Choroid plexus epithelial cell (primary cell): ENCODE measurements around the gene ZFAND2B.

Source experiments
- DNase-seq: peaks from one replicate; pipeline ENCODE4 v3.0.0-alpha.2; 2010; ENCODE audit warnings: low read depth
- H3K4me3 ChIP-seq: 2 replicates; pipeline ENCODE4 v1.5.1; 2011; ENCODE audit warnings: low read depth, mild to moderate bottlenecking, control low read depth, low read length, moderate library complexity
- CTCF ChIP-seq: conservative IDR thresholded peaks from 2 replicates; pipeline ENCODE4 v1.5.1; 2011; ENCODE audit warnings: low read depth, mild to moderate bottlenecking, control low read depth, inconsistent platforms, low read length, moderate library complexity

Gene ZFAND2B

GRCh38 chr2:219180961-219181360 is 25.6 kb upstream of the ZFAND2B start:
- TF ChIP-seq CTCF = no peak
- H3K4me3 ChIP-seq = no peak overlapping the region
- no peak for DNase-seq

DNA sequence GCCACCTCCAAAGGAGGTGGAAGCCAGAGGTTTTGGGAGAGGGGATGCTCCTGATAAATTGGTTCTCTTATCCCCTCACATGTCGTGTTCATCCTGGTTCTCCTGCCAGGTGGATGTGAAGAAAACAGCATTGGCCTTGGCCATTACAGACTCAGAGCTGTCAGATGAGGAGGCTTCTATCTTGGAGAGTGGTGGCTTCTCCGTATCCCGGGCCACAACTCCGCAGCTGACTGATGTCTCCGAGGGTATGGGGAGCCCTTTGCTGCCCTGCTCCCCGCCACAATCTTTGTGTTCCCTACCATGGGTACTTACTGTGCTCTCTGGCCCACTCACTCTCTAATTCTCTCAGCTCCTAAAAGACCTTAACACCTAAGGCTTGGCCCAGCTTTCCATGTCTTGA is 25.1 kb upstream of the ZFAND2B start:
- no peak overlapping the region for H3K4me3 ChIP-seq
- DNase-seq = no peak
- TF ChIP-seq CTCF = no peak

- DNase-seq = no peak
- no peak for TF ChIP-seq CTCF
- H3K4me3 ChIP-seq = no peak overlapping the region
Measured at GRCh38 chr2:219182331-219183150, 24.0 kb upstream of the ZFAND2B start.

DNA sequence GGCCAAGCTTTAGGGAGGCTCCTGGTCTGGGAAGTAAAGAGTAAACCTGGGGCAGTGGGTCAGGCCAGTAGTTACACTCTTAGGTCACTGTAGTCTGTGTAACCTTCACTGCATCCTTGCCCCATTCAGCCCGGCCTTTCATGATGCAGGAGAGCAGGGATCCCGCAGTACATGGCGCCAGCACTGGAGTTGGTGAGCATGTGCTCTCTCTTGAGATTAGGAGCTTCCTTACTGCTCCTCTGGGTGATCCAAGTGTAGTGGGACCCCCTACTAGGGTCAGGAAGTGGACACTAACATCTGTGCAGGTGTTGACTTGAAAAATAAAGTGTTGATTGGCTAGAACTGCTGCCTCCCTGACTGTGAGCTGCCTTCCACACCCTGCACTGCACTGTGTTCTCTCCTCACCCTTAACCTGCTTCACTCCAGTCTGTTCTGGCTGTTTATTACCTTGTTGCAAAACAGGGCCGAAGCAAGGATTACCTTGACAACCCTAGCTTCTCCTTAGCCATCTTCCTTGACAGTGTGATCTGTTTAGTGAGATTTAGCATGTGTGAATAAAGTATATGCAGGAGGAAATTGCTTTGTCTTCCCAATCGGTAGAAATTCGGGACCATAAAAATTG is 23.3 kb upstream of the ZFAND2B start:
- TF ChIP-seq CTCF = no peak
- no peak overlapping the region for H3K4me3 ChIP-seq
- DNase-seq = no peak

DNA sequence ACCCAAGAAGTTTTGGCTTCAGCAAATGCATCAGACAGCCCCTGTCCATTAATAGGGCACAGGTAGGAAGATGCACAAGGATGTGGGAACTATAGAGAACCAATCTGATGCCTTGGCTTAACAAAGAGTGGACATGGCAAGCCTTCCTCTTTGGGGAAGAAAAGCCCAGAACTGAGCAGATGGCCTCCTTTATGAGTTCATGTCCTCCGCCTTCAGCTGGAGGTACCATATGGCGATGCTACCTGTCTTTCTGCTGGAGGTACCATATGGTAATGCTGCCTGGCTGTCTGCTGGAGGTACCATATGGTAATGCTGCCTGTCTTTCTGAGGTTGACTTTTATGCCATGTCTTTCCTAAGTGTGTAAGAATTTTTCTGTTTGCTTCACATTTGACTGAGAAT is 22.5 kb upstream of the ZFAND2B start:
- DNase-seq = no peak
- no peak overlapping the region for H3K4me3 ChIP-seq
- TF ChIP-seq CTCF = no peak

- no peak overlapping the region for H3K4me3 ChIP-seq
- DNase-seq = no peak
- TF ChIP-seq CTCF = no peak
Measured at GRCh38 chr2:219186754-219187456, 19.7 kb upstream of the ZFAND2B start.

GRCh38 chr2:219197388-219197787 is 9.2 kb upstream of the ZFAND2B start:
- no peak for DNase-seq
- H3K4me3 ChIP-seq = no peak overlapping the region
- no peak for TF ChIP-seq CTCF
